GM23338 (cell line): ENCODE measurements around the gene TRAF3IP1.

Experiments used
- CTCF ChIP-seq, 2 experiments: fragments of 200-600 bp in 1 of 2; sonication (generic) in 1 of 2; conservative IDR thresholded peaks; 2 replicates each; pipeline versions ENCODE4 v1.5.1 to v1.6.1; 2016 to 2017; ENCODE audit warnings: antibody characterized with exemption in 2 of 2, low read depth in 2 of 2, mild to moderate bottlenecking in 2 of 2, moderate library complexity in 1 of 2
- ETS1 ChIP-seq: IDR thresholded peaks from 2 replicates; pipeline ENCODE4 v1.6.1; 2016; ENCODE audit warnings: antibody characterized with exemption
- EZH2 ChIP-seq: fragments of 200-600 bp; sonication (generic); IDR thresholded peaks from one replicate; pipeline ENCODE4 v1.8.0; 2017; ENCODE audit warnings: antibody characterized with exemption, mild to moderate bottlenecking, low read depth; ENCODE audit not compliant: unreplicated experiment
- EZH2phosphoT487 ChIP-seq: fragments of 200-600 bp; sonication (generic); IDR thresholded peaks from one replicate; pipeline ENCODE4 v1.8.1; 2018; ENCODE audit warnings: antibody characterized with exemption; ENCODE audit not compliant: unreplicated experiment
- JUNB ChIP-seq: IDR thresholded peaks from one replicate; pipeline ENCODE4 v1.6.1; 2016; ENCODE audit warnings: antibody characterized with exemption; ENCODE audit not compliant: unreplicated experiment
- NANOG ChIP-seq: IDR thresholded peaks from 2 replicates; pipeline ENCODE4 v1.6.1; 2016; ENCODE audit warnings: antibody characterized with exemption, borderline replicate concordance
- POLR2AphosphoS5 ChIP-seq: IDR thresholded peaks from 2 replicates; pipeline ENCODE4 v1.6.1; 2016; ENCODE audit warnings: antibody characterized with exemption, low read depth
- REST ChIP-seq: IDR thresholded peaks from one replicate; pipeline ENCODE4 v1.6.1; 2018; ENCODE audit warnings: antibody characterized with exemption; ENCODE audit not compliant: unreplicated experiment
- ZNF114 ChIP-seq: fragments of 250-450 bp; sonication (Bioruptor Pico); IDR thresholded peaks from 2 replicates; pipeline ENCODE4 v1.5.0; 2020; ENCODE audit warnings: mild to moderate bottlenecking, moderate library complexity

- TF ChIP-seq CTCF (conservative IDR thresholded peaks at IDR 0.05; ENCODE audit: low read depth in 2 of 2) = no peak
- TF ChIP-seq ZNF114 (CRISPR knock-in tag) = no peak
- no peak for TF ChIP-seq EZH2phosphoT487
- TF ChIP-seq EZH2 = no peak
- TF ChIP-seq POLR2AphosphoS5 = no peak
- no peak for TF ChIP-seq REST
- TF ChIP-seq JUNB = no peak
- TF ChIP-seq ETS1 = no peak
- TF ChIP-seq NANOG = no peak
Observed at GRCh38 chr2:238428866-238429265, 108.5 kb downstream of the TRAF3IP1 start.
